GM21717 (cell line): ENCODE data around the gene TRAF3IP3.

Source experiments
- ATAC-seq: cut with Tn5 transposase; IDR thresholded peaks from one replicate; pipeline ENCODE4 v1.9.1; 2021; ENCODE audit warnings: mild to moderate bottlenecking, moderate library complexity; ENCODE audit not compliant: unreplicated experiment

TRAF3IP3 gene

GRCh38 chr1:209823143-209824041 is 67.5 kb downstream of the TRAF3IP3 start:
- ATAC-seq, result peak; percentile 43

GRCh38 chr1:209825591-209826434 is 70.0 kb downstream of the TRAF3IP3 start:
- no peak for ATAC-seq

GRCh38 chr1:209827384-209828262 is 71.8 kb downstream of the TRAF3IP3 start, which contains the start of gene UTP25:
UTP25 (plus strand) TSS chr1:209827972; CDS start chr1:209828064, 92 bp downstream.
- ATAC-seq, result peak; percentile 91

- ATAC-seq, result no peak
These were observed 73.9 kb downstream of the TRAF3IP3 start for GRCh38 chr1:209829716-209830115.

- no peak for ATAC-seq
These were observed 74.9 kb downstream of the TRAF3IP3 start for GRCh38 chr1:209830722-209831121.

- no peak for ATAC-seq
These were observed 75.8 kb downstream of the TRAF3IP3 start for GRCh38 chr1:209831615-209832014.
